Erythroblast (primary cell): ENCODE measurements around the gene SIRPD.

Experiments used
- DNase-seq, 2 experiments: peaks; one replicate each; lab custom pipeline; 2025; lab: John Stamatoyannopoulos, UW
- GATA1 ChIP-seq: IDR thresholded peaks from 2 replicates; pipeline ENCODE4 v1.6.1; 2011; ENCODE audit warnings: low read depth, mild to moderate bottlenecking, control low read depth, low read length, moderate library complexity
- POLR2A ChIP-seq: IDR thresholded peaks from 2 replicates; pipeline ENCODE4 v1.6.1; 2011; ENCODE audit warnings: mild to moderate bottlenecking, low read length

The SIRPD gene

GRCh38 chr20:1496930-1497329, 60.6 kb downstream of the SIRPD start:
- TF ChIP-seq GATA1: no peak
- no peak for TF ChIP-seq POLR2A
- DNase-seq: no peak

DNA sequence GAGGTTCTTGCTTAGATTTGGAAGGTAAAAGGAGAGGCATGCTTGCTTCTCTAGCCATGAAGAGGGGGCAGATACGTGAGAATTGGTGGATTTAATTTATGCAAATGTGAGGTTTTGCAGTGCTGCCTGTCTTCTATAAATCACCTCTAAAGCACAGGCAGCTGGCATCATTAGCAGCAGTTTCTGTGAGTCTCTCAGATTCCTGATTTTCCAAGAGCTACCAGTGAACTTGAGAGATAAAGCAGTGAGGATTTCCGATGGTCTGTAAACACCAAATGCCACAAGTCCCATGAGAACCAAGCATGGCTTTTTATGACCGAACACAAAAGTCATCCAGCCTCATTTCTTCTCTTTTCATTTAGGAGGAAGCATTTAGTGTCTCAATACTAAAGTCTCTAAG, 63.1 kb downstream of the SIRPD start:
- DNase-seq: no peak
- no peak for TF ChIP-seq POLR2A
- no peak for TF ChIP-seq GATA1

DNA sequence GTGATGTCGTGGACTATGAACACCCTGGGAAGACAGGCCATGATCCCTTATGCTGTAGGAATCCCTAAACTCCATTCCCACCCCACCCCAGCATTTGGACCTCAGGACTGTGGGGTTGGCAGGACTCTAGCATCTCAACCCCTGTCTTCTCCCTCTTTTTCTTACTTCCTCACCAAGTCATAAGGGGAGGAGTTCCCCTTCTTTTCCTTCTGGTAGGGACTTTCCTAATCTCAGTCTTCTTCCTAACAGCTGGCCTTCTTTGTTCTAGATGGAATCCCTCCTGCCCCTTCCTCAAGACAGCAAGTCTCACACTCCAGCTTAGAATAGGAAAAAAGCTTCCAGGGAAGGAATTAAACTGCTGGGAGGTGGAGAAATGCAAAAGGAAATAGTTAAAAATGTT, 64.0 kb downstream of the SIRPD start:
- no peak for TF ChIP-seq POLR2A
- TF ChIP-seq GATA1: no peak
- DNase-seq: no peak

DNA sequence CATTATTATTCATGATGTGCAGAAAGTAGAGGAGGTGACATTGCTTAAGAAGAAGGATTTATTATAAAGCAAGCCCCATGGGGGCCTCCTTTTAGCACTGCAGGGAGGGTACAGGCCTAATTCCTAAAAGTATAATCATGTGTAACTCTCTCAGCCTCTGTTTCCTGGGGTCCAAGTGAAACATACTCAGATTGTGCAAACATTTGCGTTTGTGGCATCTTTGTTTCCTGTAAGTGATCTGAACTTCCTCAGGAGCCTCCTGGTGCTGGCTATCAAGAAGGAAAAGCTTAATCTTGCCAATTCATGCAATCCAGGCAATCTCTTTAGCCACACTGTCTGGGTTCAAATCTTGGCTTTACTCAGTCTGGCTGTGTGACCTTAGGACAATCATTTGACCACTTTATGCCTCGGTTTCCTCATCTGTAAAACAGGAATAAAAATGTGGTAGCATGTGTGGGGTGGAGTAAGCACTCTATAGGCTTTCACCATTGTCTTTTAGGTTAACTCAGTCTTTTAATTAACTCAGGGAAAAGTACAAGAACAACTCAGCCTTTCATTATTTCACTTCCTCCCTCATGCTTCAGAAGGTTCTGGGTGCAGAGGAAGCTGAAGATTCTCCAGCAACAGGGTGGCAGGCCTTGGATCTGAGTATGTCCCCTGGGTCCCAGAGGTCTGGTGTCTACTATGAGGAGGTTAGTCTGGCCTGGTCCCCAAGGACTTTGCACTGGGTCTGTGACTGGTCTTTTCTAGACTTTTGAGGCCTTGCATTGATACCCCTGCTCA, 65.5 kb downstream of the SIRPD start:
- DNase-seq: no peak
- TF ChIP-seq GATA1 (no peak), POLR2A (no peak)

DNA sequence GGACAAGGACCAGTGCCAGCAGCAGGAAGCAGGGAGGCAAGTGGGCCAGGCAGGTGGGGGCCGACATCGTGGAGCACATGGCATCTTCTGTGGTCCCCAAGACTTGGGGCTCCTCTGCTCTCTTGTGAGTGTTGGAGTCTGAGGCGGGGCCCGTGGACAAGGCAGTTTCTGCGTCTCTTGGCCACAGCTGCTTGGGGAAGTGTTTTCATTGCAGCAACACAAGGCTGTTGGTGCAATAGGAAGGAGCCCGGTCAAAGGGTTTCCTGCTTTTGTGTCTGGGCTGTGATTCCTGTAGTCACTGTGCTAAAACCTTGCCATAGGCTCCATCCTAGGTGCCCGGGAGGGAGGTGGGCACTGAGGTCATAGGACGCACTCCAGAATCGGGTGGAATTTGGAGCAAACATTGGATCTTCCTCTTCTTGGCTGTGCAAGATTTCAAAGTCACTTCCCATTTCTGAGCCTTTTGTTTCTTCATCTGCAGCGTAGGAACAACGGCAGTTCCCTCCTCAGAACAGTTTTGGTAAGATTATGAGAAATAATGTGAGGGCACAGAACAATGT, 66.1 kb downstream of the SIRPD start, which contains the start of gene SIRPB2:
TSS of gene SIRPB2 (minus strand) at position 140 of the 560 bp plus-strand sequence. CDS start at position 79, 61 bp downstream.
- TF ChIP-seq POLR2A (no peak), GATA1 (no peak)
- no peak for DNase-seq

GRCh38 chr20:1490643-1491195, 66.8 kb downstream of the SIRPD start:
- TF ChIP-seq POLR2A: no peak
- no peak for TF ChIP-seq GATA1
- DNase-seq: no peak

DNA sequence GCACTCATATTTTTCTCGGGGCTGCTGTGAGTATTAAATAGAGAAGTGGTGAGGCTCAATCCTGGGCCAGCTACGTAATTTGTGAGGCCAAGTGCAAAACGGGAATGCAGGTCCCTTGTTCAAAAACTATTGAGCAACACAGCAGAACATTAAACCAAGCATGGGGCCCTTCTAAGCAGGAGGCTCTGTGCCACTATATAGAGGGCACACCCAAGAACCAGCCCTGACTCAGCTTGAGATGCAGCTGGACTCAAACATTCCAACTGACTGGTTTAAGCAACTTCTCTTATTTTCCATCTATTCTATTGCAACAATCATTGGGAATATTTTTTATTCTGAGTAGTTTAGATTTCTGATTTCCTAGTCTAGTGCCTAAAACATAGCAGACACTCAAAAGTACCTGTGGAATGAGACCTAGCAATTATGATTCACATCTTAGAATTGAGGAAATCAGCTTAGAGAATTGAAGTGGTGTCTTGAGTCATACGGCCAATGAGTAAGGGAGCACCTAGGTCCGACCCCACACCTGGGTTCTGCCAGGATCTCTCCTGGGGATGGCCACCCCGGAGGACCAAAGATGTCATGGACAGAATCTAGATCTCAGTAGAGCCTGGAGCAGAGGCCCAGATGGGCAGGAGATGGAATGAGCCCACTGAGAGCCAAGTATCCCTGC, 67.6 kb downstream of the SIRPD start:
- no peak for TF ChIP-seq POLR2A
- no peak for TF ChIP-seq GATA1
- no peak for DNase-seq

DNA sequence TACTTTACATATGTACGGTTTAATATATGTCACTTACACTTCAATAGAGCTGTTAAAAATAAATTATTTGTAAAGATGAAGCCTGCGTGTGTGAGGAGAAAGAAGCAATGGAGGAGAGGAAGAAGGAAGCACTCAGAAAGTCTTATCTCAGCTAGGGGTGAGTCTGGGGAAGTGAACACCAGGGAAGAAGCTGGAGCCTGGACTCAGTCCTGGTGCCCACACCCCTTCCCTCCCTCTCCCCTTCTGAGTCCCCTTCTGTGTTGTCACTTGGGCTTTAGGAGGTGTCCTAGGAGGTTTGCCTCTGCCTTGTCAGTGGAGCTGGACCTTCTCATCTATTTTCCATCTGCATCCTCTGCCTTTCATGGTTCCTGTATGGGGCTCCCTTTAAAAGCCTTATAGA, 68.2 kb downstream of the SIRPD start:
- DNase-seq: no peak
- TF ChIP-seq GATA1 (no peak), POLR2A (no peak)

DNA sequence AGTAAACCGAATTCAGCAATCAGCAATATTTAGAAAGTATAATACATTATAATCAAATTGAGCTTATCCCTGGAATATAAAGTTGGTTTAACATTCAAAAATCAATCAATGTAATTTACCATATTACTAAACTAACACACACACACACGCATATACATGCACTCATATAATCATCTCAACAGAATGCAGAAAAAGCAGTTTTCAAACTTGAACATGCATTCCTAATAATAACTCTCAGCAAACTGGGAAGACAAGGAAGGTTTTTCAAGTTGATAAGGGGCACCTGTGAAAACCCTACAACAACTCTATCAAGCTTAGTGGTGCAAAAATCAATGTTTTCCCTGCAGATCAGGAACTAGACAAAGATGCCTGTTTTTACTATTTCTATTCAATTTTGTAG, 70.9 kb downstream of the SIRPD start:
- no peak for TF ChIP-seq POLR2A
- no peak for DNase-seq

DNA sequence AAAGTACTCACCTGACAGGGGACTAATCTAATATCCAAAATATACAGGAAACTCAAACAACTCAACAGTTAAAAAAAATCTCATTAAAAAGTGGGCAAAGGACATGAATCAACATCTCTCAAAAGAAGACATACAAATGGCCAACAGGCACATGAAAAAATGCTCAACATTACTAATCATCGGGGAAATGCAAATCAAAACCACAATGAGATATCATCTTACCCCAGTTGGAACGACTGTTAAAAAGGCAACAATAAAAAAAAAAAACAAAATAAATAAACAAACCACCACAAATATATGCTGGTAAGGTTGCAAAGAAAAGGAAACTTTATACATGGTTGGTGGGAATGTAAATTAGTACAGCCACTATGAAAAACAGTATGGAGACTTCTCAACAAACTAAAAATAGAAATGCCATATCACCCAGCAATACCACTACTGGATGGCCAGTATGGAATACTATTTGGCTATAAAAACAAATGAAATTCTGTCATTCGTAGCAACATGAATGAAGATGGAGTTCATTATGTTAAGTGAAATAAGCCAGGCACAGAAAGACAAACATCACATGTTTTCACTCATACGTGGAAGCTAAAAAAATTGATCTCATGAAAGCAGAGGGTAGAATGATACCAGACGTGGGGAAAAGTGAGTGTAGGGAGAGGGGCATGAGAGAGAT, 72.9 kb downstream of the SIRPD start:
- DNase-seq: no peak
- TF ChIP-seq GATA1 (no peak), POLR2A (no peak)
